Fibroblast of lung (primary cell): ENCODE data around the gene SMYD5. TPM values are rescaled to one million over a fixed set of nuclear protein-coding genes. Genes with fewer than 3 reads are reported as not detected.

Experiments
- DNase-seq, 2 donors: peaks; one replicate each; pipeline versions ENCODE4 v3.0.0 to v3.0.0-alpha.2; 2010; ENCODE audit warnings: low read depth in 2 of 2
- H2AFZ ChIP-seq: 2 replicates; pipeline ENCODE4 v1.5.1; 2012; ENCODE audit warnings: low read length, control low read depth, inconsistent platforms
- H3K27ac ChIP-seq: 2 replicates; pipeline ENCODE4 v1.5.1; 2011; ENCODE audit warnings: low read length, control low read depth; ENCODE audit not compliant: insufficient read depth
- H3K27me3 ChIP-seq: 2 replicates; pipeline ENCODE4 v1.5.1; 2011; ENCODE audit warnings: mild to moderate bottlenecking, low read length; ENCODE audit not compliant: control insufficient read depth, insufficient read depth
- H3K36me3 ChIP-seq: 2 replicates; pipeline ENCODE4 v1.5.1; 2011; ENCODE audit warnings: low read length; ENCODE audit not compliant: control insufficient read depth, insufficient read depth
- H3K4me1 ChIP-seq: 2 replicates; pipeline ENCODE4 v1.5.1; 2011; ENCODE audit warnings: low read length; ENCODE audit not compliant: control insufficient read depth, insufficient read depth; ENCODE audit errors: extremely low read depth
- H3K4me2 ChIP-seq: 2 replicates; pipeline ENCODE4 v1.5.1; 2011; ENCODE audit warnings: low read length, control low read depth; ENCODE audit not compliant: insufficient read depth; ENCODE audit errors: extremely low read depth
- H3K4me3 ChIP-seq, 4 experiments: fragments of 200-600 bp in 1 of 4; sonication (generic) in 1 of 4; replicated peaks in 1 of 4; 2 replicates each; pipeline ENCODE4 v1.5.1; 2011 to 2016; ENCODE audit warnings: low read length in 4 of 4, low read depth in 3 of 4, mild to moderate bottlenecking in 3 of 4, control low read depth in 2 of 4, inconsistent platforms in 1 of 4, mixed read lengths in 1 of 4; ENCODE audit not compliant: insufficient read depth in 1 of 4; ENCODE audit errors: control extremely low read depth in 1 of 4
- H3K79me2 ChIP-seq: 2 replicates; pipeline ENCODE4 v1.5.1; 2012; ENCODE audit warnings: mild to moderate bottlenecking, low read length, inconsistent platforms; ENCODE audit not compliant: control insufficient read depth, insufficient read depth
- H3K9ac ChIP-seq: 2 replicates; pipeline ENCODE4 v1.5.1; 2011; ENCODE audit warnings: mild to moderate bottlenecking, low read length, control low read depth; ENCODE audit not compliant: insufficient read depth
- H3K9me3 ChIP-seq: 2 replicates; pipeline ENCODE4 v1.5.1; 2012; ENCODE audit warnings: low read depth, low read length; ENCODE audit not compliant: control insufficient read depth, insufficient read depth
- H4K20me1 ChIP-seq: 2 replicates; pipeline ENCODE4 v1.5.1; 2011; ENCODE audit warnings: low read length; ENCODE audit not compliant: control insufficient read depth, insufficient read depth; ENCODE audit errors: extremely low read depth
- EZH2 ChIP-seq: IDR thresholded peaks from 2 replicates; pipeline ENCODE4 v1.5.1; 2012; ENCODE audit warnings: low read length, control low read depth, mild to moderate bottlenecking; ENCODE audit errors: missing control alignments
- polyA plus RNA-seq, 2 donors: library from polyadenylated mRNA; depleted of rRNA in 1 of 2; stranded (reverse) in 1 of 2; unstranded in 1 of 2; fragments of >200 nt; gene quantifications; 2 replicates each; pipeline ENCODE4 v1.2.1, GENCODE V29; 2011 to 2012; ENCODE audit warnings: missing spikeins in 1 of 2
- total RNA-seq: library from RNA; depleted of rRNA; stranded (reverse); fragments of >200 nt; gene quantifications from 2 replicates; pipeline ENCODE4 v1.2.1, GENCODE V29; 2014
- TF ChIP-seq, protein P1 (sequence below), 2 donors: IDR thresholded peaks in 1 of 2; conservative IDR thresholded peaks in 1 of 2; 1 replicate in 1 of 2; 2 replicates in 1 of 2; pipeline ENCODE4 v1.5.1; 2011 to 2012; ENCODE audit warnings: low read length in 2 of 2, control low read depth in 1 of 2, inconsistent platforms in 1 of 2, low read depth in 1 of 2, mild to moderate bottlenecking in 1 of 2

Gene SMYD5
- total and polyA plus RNA-seq, 2 donors (not counting 1 experiment from before 2014, with no cell fraction given) = 16.9 to 19.0 TPM

DNA sequence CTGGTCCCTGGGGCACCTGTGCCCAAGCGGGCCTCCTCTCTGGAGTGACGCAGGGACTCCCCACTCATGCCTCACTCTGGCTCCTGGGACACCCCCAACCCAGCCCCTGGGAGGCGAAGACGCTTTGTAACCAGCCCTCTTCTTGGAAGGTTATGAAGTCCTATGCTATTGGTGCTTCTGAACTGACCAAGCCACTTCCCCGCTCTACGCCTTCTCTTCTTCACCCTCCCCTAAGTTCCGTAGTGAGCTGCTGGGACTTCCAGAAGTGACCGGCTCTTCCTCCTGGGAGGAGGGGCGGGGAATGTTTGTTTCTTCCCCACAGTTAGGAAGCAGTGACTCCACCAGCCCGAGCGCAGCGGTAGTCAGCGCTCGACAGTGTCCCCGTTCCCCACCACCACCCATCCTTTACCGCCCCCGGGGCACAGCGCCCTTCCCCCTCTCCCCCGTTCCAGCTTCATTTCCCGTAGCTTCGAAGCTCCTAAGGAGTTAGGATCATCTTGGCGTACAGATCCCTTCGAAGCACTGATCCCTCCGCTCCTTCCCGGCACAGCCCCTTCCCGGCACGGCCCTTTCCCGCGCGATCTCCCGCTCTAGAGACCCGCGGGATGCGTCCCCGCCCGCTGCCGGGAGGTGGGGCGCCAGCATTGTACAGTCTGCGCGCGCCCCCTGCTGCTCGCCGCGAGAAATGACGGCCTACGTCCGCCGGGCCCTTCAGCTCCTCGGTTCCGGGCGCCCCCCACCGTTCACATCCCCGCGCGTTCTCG is 37.0 kb upstream of the SMYD5 start:
- Histone ChIP-seq H2AFZ (peak overlapping the region; percentile 87), H3K4me2 (peak overlapping the region; percentile 76), H3K4me1 (peaks cover 9% of the 10 kb centered on the region), H3K79me2 (no peaks in the 10 kb centered on the region), H3K9me3 (no peaks in the 10 kb centered on the region), H3K9ac (peak overlapping the region; percentile 53), H4K20me1 (no peaks in the 10 kb centered on the region), H3K27ac (no peak overlapping the region), H3K36me3 (no peaks in the 10 kb centered on the region), H3K27me3 (peaks cover 10% of the 10 kb centered on the region), H3K4me3 (peak overlapping the region; percentile 30 to 70 (median 58))
- TF ChIP-seq, protein P1, sequence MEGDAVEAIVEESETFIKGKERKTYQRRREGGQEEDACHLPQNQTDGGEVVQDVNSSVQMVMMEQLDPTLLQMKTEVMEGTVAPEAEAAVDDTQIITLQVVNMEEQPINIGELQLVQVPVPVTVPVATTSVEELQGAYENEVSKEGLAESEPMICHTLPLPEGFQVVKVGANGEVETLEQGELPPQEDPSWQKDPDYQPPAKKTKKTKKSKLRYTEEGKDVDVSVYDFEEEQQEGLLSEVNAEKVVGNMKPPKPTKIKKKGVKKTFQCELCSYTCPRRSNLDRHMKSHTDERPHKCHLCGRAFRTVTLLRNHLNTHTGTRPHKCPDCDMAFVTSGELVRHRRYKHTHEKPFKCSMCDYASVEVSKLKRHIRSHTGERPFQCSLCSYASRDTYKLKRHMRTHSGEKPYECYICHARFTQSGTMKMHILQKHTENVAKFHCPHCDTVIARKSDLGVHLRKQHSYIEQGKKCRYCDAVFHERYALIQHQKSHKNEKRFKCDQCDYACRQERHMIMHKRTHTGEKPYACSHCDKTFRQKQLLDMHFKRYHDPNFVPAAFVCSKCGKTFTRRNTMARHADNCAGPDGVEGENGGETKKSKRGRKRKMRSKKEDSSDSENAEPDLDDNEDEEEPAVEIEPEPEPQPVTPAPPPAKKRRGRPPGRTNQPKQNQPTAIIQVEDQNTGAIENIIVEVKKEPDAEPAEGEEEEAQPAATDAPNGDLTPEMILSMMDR (conservative IDR thresholded peaks at IDR 0.05 in 1 of 2, IDR thresholded peaks at IDR 0.05 in 1 of 2; ENCODE audit: low read depth in 1 of 2, low read length in 2 of 2) = peak; percentile 78 to 81
- TF ChIP-seq EZH2 = peak; percentile 21
- DNase-seq = peak; percentile 69 to 81

DNA sequence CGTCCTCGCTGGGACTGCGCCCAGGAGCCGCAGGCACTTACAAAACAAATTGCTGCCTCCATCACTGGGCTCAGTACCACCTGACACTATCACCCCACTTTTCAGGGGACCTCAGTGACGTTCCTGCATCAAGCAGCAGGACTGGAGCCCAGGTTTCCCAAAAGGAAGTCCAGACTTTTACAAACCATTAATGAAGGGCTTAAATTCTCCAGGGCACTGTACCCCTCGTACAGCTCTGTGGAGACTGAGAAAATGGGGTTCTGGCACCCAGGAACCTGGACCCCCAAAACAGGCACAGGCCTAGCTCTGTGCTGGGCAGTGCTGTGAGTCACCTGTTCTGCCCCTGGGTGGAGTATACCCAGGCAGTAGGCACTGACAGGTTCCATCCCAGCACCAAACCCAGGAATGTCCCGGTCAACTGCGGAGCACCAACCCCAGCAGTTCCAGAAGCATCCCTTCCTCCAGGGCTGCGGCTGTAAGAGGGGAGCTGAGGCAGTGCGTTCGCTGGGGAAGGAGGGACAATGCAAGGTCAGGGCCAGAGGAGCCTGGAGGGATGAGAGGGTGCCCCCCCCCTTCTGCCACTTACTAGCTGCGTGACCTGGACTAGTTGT is 36.3 kb upstream of the SMYD5 start:
- Histone ChIP-seq H3K4me2 (peak overlapping the region; percentile 35), H3K27ac (no peak overlapping the region), H4K20me1 (no peaks in the 10 kb centered on the region), H3K4me1 (peaks cover 9% of the 10 kb centered on the region), H3K9ac (no peak overlapping the region), H3K79me2 (no peaks in the 10 kb centered on the region), H3K36me3 (no peaks in the 10 kb centered on the region), H2AFZ (peak overlapping the region; percentile 31), H3K27me3 (peaks cover 10% of the 10 kb centered on the region), H3K9me3 (no peaks in the 10 kb centered on the region), H3K4me3 (no peak overlapping the region)
- no peak for DNase-seq
- TF ChIP-seq, protein P1 (conservative IDR thresholded peaks at IDR 0.05 in 1 of 2, IDR thresholded peaks at IDR 0.05 in 1 of 2; ENCODE audit: low read depth in 1 of 2, low read length in 2 of 2) = no peak
- TF ChIP-seq EZH2 = no peak

DNA sequence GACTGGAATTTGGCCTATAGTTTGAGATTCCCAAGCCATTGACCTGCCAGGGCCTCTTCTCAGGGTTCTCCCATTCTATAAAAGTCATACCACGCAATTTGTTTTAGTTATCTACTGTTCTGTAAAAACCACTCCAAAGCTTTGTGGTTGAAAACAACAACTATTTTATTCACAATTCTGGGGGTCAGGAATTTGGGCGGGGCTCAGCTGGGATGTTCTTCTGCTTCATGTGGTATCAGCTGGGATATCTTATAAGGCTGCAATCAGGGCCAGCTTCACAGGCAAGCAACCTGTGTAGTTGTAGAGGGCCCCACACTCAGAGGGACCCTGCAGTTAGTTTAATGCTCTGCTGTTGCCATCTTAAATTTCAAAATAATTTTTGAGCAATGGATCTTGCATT is 28.1 kb upstream of the SMYD5 start:
- Histone ChIP-seq H3K79me2 (no peaks in the 10 kb centered on the region), H3K4me2 (no peak overlapping the region), H3K4me3 (no peak overlapping the region), H2AFZ (no peak overlapping the region), H3K9ac (no peak overlapping the region), H3K9me3 (no peaks in the 10 kb centered on the region), H4K20me1 (no peaks in the 10 kb centered on the region), H3K36me3 (no peaks in the 10 kb centered on the region), H3K27ac (no peak overlapping the region), H3K4me1 (no peaks in the 10 kb centered on the region), H3K27me3 (peaks cover 24% of the 10 kb centered on the region)
- TF ChIP-seq, protein P1 (conservative IDR thresholded peaks at IDR 0.05 in 1 of 2, IDR thresholded peaks at IDR 0.05 in 1 of 2; ENCODE audit: low read depth in 1 of 2, low read length in 2 of 2) = no peak
- no peak for TF ChIP-seq EZH2
- DNase-seq = no peak
